Prostate gland (tissue), 2 donors: ENCODE measurements around the gene ENPP6. TPM values are rescaled to one million over a fixed set of nuclear protein-coding genes. Genes with fewer than 3 reads are reported as not detected.

Experiments
- DNase-seq: peaks from one replicate; pipeline ENCODE4 v3.0.0-alpha.2; 2019; ENCODE audit warnings: low spot score
- H3K27ac ChIP-seq, 2 donors: fragments of 200-600 bp; sonication (generic); 2 replicates each; pipeline ENCODE4 v1.5.1; 2017 to 2019
- H3K27me3 ChIP-seq: fragments of 200-600 bp; sonication (generic); replicated peaks from 2 replicates; pipeline ENCODE4 v1.5.1; 2019; ENCODE audit not compliant: insufficient read depth
- H3K36me3 ChIP-seq, 2 donors: fragments of 200-600 bp; sonication (generic); 1 replicate in 1 of 2; 2 replicates in 1 of 2; pipeline versions ENCODE4 v1.5.1 to v1.8.1; 2017 to 2019
- H3K4me1 ChIP-seq: fragments of 200-600 bp; sonication (generic); replicated peaks from 2 replicates; pipeline ENCODE4 v1.5.1; 2019
- H3K4me3 ChIP-seq, 2 donors: fragments of 200-600 bp; sonication (generic); 2 replicates each; pipeline ENCODE4 v1.5.1; 2017 to 2019
- H3K9me3 ChIP-seq: fragments of 200-600 bp; sonication (generic); 2 replicates; pipeline ENCODE4 v1.5.1; 2017
- POLR2A ChIP-seq: fragments of 450-650 bp; IDR thresholded peaks from one replicate; pipeline ENCODE4 v1.6.1; 2016; ENCODE audit warnings: antibody characterized with exemption, mild to moderate bottlenecking
- POLR2AphosphoS5 ChIP-seq: sonication (generic); formaldehyde crosslinking; IDR thresholded peaks from one replicate; pipeline ENCODE4 v1.6.1; 2017; ENCODE audit warnings: antibody characterized with exemption
- WGBS: methylation state at CpG from one replicate; pipeline ENCODE4 v1.1.5; 2018; 5-methylcytosine and 5-hydroxymethylcytosine counted together
- intact Hi-C: fragments of 100-400 bp; cut with DNase I; formaldehyde crosslinking; loops from one replicate; pipeline ENCODE4 v1.14.2; 2022
- total RNA-seq, 2 donors: library from RNA; depleted of rRNA; stranded (reverse); fragments of >200 nt; gene quantifications; one replicate each; pipeline ENCODE4 v1.1.0, GENCODE V29; 2016
- TF ChIP-seq, protein P1 (sequence below), 4 experiments: fragments of 200-600 bp in 2 of 4; fragments of 450-650 bp in 2 of 4; sonication (generic) in 2 of 4; IDR thresholded peaks; 1 replicate in 3 of 4; 2 replicates in 1 of 4; pipeline ENCODE4 v1.5.1; 2016 to 2019; ENCODE audit warnings: antibody characterized with exemption in 4 of 4, mild to moderate bottlenecking in 2 of 4, moderate library complexity in 2 of 4

The ENPP6 gene
- total RNA-seq, 2 donors from 2014 or later = 0.68 to 5.9 TPM

DNA sequence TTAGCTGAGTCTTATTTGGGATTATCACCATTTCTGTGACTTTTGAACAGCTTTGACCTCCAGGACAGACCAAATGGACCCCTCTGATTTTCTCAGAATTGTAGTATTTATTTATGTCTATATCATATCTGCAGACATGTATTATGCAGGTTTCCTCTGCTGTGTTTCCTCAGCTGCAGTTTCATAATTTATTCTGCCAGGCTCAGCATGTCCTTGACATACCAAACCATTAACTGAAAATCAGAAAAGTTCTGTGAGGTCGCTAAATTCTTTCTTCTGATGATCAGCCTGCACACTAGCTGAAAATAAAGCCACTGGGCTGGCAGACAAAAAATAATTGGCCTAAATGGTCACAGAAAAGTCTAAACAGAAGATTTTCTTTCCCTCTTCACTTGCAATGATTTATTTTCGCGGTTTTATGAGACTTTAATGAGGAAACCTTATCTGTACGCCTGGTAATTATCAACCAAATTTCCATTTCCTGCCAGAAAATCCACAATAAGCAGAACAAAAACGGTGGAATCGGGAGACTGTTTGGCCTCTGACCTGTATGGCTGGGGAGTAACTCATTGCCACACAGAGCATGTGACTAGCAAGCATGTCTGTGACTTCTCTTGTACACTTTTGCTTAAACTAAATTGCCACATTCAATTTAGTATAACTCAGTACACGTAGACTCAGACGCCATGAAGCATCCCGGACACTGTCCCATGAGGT, 150.9 kb downstream of the ENPP6 start:
- no peak overlapping the region for H3K4me3 ChIP-seq
- 32% methylated on average over 9 of the region's 9 CpGs for WGBS
- no peak for DNase-seq

DNA sequence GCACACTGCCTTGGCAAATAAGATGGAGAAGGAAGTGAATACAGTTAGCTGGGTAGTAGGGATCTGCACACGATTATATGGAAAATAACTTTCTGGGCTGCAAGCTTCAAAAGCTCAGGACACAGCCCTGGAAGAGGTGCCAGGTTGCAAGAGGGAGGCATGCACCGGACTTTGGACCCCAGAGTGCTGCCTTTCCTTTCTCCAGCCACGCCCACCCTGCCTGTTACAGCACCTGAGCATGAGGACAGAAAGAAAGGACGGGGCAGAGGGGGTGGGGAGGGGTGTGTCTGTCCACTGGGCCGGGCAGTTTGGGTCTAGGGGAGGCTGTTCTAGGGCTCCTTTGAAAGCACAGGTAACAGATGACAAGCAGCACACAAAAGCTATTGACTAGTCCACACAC, 152.8 kb downstream of the ENPP6 start:
- Histone ChIP-seq H3K9me3 (no peaks in the 10 kb centered on the region), H3K4me1 (no peaks in the 10 kb centered on the region), H3K27me3 (no peaks in the 10 kb centered on the region), H3K4me3 (no peak overlapping the region), H3K27ac (no peak overlapping the region), H3K36me3 (no peaks in the 10 kb centered on the region)
- TF ChIP-seq, protein P1, sequence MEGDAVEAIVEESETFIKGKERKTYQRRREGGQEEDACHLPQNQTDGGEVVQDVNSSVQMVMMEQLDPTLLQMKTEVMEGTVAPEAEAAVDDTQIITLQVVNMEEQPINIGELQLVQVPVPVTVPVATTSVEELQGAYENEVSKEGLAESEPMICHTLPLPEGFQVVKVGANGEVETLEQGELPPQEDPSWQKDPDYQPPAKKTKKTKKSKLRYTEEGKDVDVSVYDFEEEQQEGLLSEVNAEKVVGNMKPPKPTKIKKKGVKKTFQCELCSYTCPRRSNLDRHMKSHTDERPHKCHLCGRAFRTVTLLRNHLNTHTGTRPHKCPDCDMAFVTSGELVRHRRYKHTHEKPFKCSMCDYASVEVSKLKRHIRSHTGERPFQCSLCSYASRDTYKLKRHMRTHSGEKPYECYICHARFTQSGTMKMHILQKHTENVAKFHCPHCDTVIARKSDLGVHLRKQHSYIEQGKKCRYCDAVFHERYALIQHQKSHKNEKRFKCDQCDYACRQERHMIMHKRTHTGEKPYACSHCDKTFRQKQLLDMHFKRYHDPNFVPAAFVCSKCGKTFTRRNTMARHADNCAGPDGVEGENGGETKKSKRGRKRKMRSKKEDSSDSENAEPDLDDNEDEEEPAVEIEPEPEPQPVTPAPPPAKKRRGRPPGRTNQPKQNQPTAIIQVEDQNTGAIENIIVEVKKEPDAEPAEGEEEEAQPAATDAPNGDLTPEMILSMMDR (IDR thresholded peaks at IDR 0.05) = no peak
- TF ChIP-seq POLR2A (no peak), POLR2AphosphoS5 (no peak)
- intact Hi-C loops = no loop called here
- DNase-seq = no peak
- 95% methylated on average over 5 of the region's 5 CpGs for WGBS

More for the DNA sequence above, 150.9 kb downstream of the ENPP6 start:
- Histone ChIP-seq H3K36me3 (no peaks in the 10 kb centered on the region), H3K27ac (no peak overlapping the region), H3K4me1 (no peaks in the 10 kb centered on the region), H3K27me3 (no peaks in the 10 kb centered on the region), H3K9me3 (no peaks in the 10 kb centered on the region)
- TF ChIP-seq POLR2A (no peak), POLR2AphosphoS5 (no peak)
- TF ChIP-seq, protein P1 (IDR thresholded peaks at IDR 0.05) = no peak
- intact Hi-C loops = no loop called here

DNA sequence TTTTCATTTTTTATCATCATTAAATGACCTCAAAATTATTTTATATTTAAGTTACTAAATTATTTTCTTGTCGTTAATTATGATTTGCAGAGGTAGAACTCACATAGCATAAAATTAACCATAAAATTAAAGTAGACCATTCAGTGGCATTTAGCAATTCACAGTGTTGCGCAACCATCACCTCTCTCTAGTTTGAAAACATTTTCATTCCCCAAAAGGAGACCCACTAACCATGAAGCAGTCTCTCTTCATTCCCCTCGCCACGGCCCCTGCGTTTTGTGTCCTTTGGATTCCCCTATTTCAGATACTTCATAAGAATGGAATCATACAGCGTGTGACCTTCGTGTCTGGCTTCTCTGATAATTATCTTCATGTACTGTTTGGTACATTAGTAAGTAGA, 154.9 kb downstream of the ENPP6 start:
- WGBS = 90% methylated on average over 7 of the region's 7 CpGs
- no peak for DNase-seq

DNA sequence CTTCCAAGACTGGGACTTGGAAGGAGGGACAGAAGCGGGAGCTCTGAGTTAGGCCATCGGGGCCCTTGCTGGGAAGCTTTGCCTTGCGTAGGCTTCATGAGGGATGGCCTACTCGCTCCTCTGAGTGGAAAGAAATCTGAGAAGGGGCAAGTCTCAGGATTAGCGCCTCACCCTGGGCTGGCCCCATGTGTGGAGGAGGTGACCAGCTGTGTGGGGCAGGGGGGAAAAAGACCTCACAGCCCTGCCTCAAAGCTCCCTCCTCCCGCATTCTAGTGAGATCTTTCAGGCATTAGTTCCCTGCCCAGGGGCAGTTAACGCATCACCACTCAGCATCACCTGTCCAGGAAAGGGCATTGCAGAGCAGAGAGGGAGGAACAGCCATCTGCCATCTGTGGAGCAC, 156.1 kb downstream of the ENPP6 start:
- Histone ChIP-seq H3K27ac (no peak overlapping the region), H3K9me3 (no peaks in the 10 kb centered on the region), H3K36me3 (no peaks in the 10 kb centered on the region), H3K4me3 (no peak overlapping the region), H3K27me3 (no peaks in the 10 kb centered on the region), H3K4me1 (no peaks in the 10 kb centered on the region)
- TF ChIP-seq POLR2AphosphoS5 (no peak), POLR2A (no peak)
- TF ChIP-seq, protein P1 (IDR thresholded peaks at IDR 0.05) = no peak
- no peak for DNase-seq
- intact Hi-C loops = no loop called here
- WGBS = 94% methylated on average over 7 of the region's 7 CpGs

More for the DNA sequence above, 154.9 kb downstream of the ENPP6 start:
- Histone ChIP-seq H3K27ac (no peak overlapping the region), H3K4me1 (no peaks in the 10 kb centered on the region), H3K27me3 (no peaks in the 10 kb centered on the region), H3K9me3 (no peaks in the 10 kb centered on the region), H3K4me3 (no peak overlapping the region), H3K36me3 (no peaks in the 10 kb centered on the region)
- no peak for TF ChIP-seq POLR2AphosphoS5
- TF ChIP-seq, protein P1 (IDR thresholded peaks at IDR 0.05) = no peak
- no peak for TF ChIP-seq POLR2A
- intact Hi-C loops = no loop called here

DNA sequence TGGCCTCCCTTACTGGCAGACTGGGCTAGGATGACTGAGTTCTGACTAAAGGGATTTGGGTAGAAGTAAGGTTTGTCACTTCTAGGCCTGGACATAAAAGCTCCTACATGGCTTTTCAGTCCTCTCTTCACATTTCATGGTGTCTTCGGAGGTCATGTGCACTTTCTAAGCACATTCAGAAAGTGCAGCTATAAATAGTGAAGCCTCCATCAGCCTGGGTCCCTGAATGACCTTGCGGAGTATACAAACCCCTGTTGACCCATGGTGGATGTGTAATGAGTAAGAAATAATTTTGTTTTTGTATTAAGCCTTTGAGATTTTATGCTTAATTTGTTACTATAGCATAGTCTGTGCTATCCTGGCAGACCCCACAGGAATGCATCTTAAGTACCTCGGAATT, 158.6 kb downstream of the ENPP6 start:
- no peak for DNase-seq
- intact Hi-C loops = no loop called here
- no peaks in the 10 kb centered on the region for H3K9me3 ChIP-seq
- TF ChIP-seq, protein P1 (IDR thresholded peaks at IDR 0.05) = no peak
- TF ChIP-seq POLR2A (no peak), POLR2AphosphoS5 (no peak)
- no peaks in the 10 kb centered on the region for H3K36me3 ChIP-seq
- H3K27me3 ChIP-seq = no peaks in the 10 kb centered on the region
- H3K27ac ChIP-seq = no peak overlapping the region
- no peak overlapping the region for H3K4me3 ChIP-seq
- no peaks in the 10 kb centered on the region for H3K4me1 ChIP-seq
- WGBS = 99% methylated on average over 3 of the region's 3 CpGs
